Thymus (tissue), 11 donors: ENCODE data around the gene FSTL5. TPM values are rescaled to one million over a fixed set of nuclear protein-coding genes. Genes with fewer than 3 reads are reported as not detected.

Experiments
- DNase-seq, 9 donors: peaks; one replicate each; pipeline ENCODE4 v3.0.0-alpha.2; 2013; ENCODE audit warnings: low spot score in 9 of 9, low read depth in 6 of 9, missing footprints in 1 of 9
- H3K27ac ChIP-seq, 2 donors: one replicate each; pipeline ENCODE4 v1.5.1; 2013; ENCODE audit warnings: control low read depth in 1 of 2, low read depth in 1 of 2, low read length in 1 of 2, mild to moderate bottlenecking in 1 of 2, moderate library complexity in 1 of 2
- H3K27me3 ChIP-seq, 2 donors: one replicate each; pipeline ENCODE4 v1.5.1; 2013; ENCODE audit warnings: low read length in 1 of 2; ENCODE audit not compliant: control insufficient read depth in 2 of 2, insufficient read depth in 1 of 2
- H3K36me3 ChIP-seq, 2 donors: one replicate each; pipeline ENCODE4 v1.5.1; 2013; ENCODE audit warnings: low read length in 1 of 2, mild to moderate bottlenecking in 1 of 2, moderate library complexity in 1 of 2; ENCODE audit not compliant: control insufficient read depth in 2 of 2, insufficient read depth in 2 of 2
- H3K4me1 ChIP-seq, 2 donors: one replicate each; pipeline ENCODE4 v1.5.1; 2013; ENCODE audit warnings: low read length in 2 of 2; ENCODE audit not compliant: control insufficient read depth in 2 of 2, insufficient read depth in 2 of 2
- H3K4me3 ChIP-seq, 2 donors: one replicate each; pipeline ENCODE4 v1.5.1; 2013; ENCODE audit warnings: low read length in 2 of 2, control low read depth in 1 of 2, mild to moderate bottlenecking in 1 of 2
- H3K9me3 ChIP-seq, 2 donors: one replicate each; pipeline ENCODE4 v1.5.1; 2013; ENCODE audit warnings: low read length in 1 of 2, mild to moderate bottlenecking in 1 of 2; ENCODE audit not compliant: control insufficient read depth in 2 of 2, insufficient read depth in 1 of 2
- WGBS: extraction: QIAGEN DNeasy Blood & Tissue Kit; methylation state at CpG from one replicate; pipeline ENCODE4 v1.1.7; 2013; 5-methylcytosine and 5-hydroxymethylcytosine counted together
- polyA plus RNA-seq: library from polyadenylated mRNA; stranded (reverse); fragments of 200-250 nt; gene quantifications from one replicate; pipeline ENCODE4 v1.2.3, GENCODE V29; 2013
- total RNA-seq: library from RNA; stranded (reverse); fragments of 120-200 nt; gene quantifications from one replicate; pipeline ENCODE4 v1.2.4, GENCODE V29; 2013
- donor health status: healthy.

Gene FSTL5
- total and polyA plus RNA-seq, 2 donors = 0.05 to 0.07 TPM

GRCh38 chr4:161680146-161680545 is 483.7 kb downstream of the FSTL5 start:
- WGBS = 38% methylated on average over 2 of the region's 2 CpGs
- Histone ChIP-seq H3K27ac (no peak overlapping the region), H3K4me3 (no peak overlapping the region), H3K4me1 (no peaks in the 10 kb centered on the region), H3K9me3 (no peaks in the 10 kb centered on the region), H3K36me3 (no peaks in the 10 kb centered on the region), H3K27me3 (no peaks in the 10 kb centered on the region)
- DNase-seq = no peak

GRCh38 chr4:161664740-161665139 is 499.1 kb downstream of the FSTL5 start:
- H3K27me3 ChIP-seq = no peaks in the 10 kb centered on the region
- WGBS = 97% methylated on average over 7 of the region's 7 CpGs
- no peak overlapping the region for H3K4me3 ChIP-seq
- H3K4me1 ChIP-seq = no peaks in the 10 kb centered on the region
- no peaks in the 10 kb centered on the region for H3K9me3 ChIP-seq
- DNase-seq = no peak
- H3K36me3 ChIP-seq = no peaks in the 10 kb centered on the region
- no peak overlapping the region for H3K27ac ChIP-seq

GRCh38 chr4:161663844-161664243 is 500.0 kb downstream of the FSTL5 start:
- Histone ChIP-seq H3K4me3 (no peak overlapping the region), H3K4me1 (no peaks in the 10 kb centered on the region), H3K27ac (no peak overlapping the region), H3K27me3 (no peaks in the 10 kb centered on the region), H3K36me3 (no peaks in the 10 kb centered on the region), H3K9me3 (no peaks in the 10 kb centered on the region)
- DNase-seq = no peak
- WGBS = 93% methylated on average over 6 of the region's 6 CpGs

GRCh38 chr4:161658676-161659075 is 505.1 kb downstream of the FSTL5 start:
- Histone ChIP-seq H3K36me3 (no peaks in the 10 kb centered on the region), H3K4me3 (no peak overlapping the region), H3K27me3 (no peaks in the 10 kb centered on the region), H3K27ac (no peak overlapping the region), H3K9me3 (no peaks in the 10 kb centered on the region), H3K4me1 (no peaks in the 10 kb centered on the region)
- 95% methylated on average over 2 of the region's 2 CpGs for WGBS
- no peak for DNase-seq

- Histone ChIP-seq H3K27ac (no peak overlapping the region), H3K36me3 (no peaks in the 10 kb centered on the region), H3K4me3 (no peak overlapping the region), H3K9me3 (no peaks in the 10 kb centered on the region), H3K27me3 (no peaks in the 10 kb centered on the region), H3K4me1 (no peaks in the 10 kb centered on the region)
- 93% methylated on average over 3 of the region's 3 CpGs for WGBS
- DNase-seq = no peak
Measured at GRCh38 chr4:161657616-161658015, 506.2 kb downstream of the FSTL5 start.

- Histone ChIP-seq H3K36me3 (no peaks in the 10 kb centered on the region), H3K27ac (no peak overlapping the region), H3K4me1 (no peaks in the 10 kb centered on the region), H3K27me3 (no peaks in the 10 kb centered on the region), H3K9me3 (no peaks in the 10 kb centered on the region), H3K4me3 (no peak overlapping the region)
- WGBS = 91% methylated on average over 3 of the region's 3 CpGs
- no peak for DNase-seq
Measured at GRCh38 chr4:161656594-161656993, 507.2 kb downstream of the FSTL5 start.

GRCh38 chr4:161655148-161655547 is 508.7 kb downstream of the FSTL5 start:
- no peaks in the 10 kb centered on the region for H3K27me3 ChIP-seq
- no peak overlapping the region for H3K4me3 ChIP-seq
- H3K36me3 ChIP-seq = no peaks in the 10 kb centered on the region
- H3K4me1 ChIP-seq = no peaks in the 10 kb centered on the region
- no peak for DNase-seq
- no peak overlapping the region for H3K27ac ChIP-seq
- no peaks in the 10 kb centered on the region for H3K9me3 ChIP-seq
- WGBS = 96% methylated on average over 2 of the region's 2 CpGs

- WGBS = 98% methylated on average over 1 of the region's 1 CpG
- no peak for DNase-seq
- no peak overlapping the region for H3K27ac ChIP-seq
- H3K4me1 ChIP-seq = no peaks in the 10 kb centered on the region
- H3K36me3 ChIP-seq = no peaks in the 10 kb centered on the region
- no peaks in the 10 kb centered on the region for H3K27me3 ChIP-seq
- H3K4me3 ChIP-seq = no peak overlapping the region
- H3K9me3 ChIP-seq = no peaks in the 10 kb centered on the region
Measured at GRCh38 chr4:161653697-161654096, 510.1 kb downstream of the FSTL5 start.

GRCh38 chr4:161651586-161651985 is 512.2 kb downstream of the FSTL5 start:
- peaks cover 0 to 4% of the 10 kb centered on the region in 2 donors for H3K9me3 ChIP-seq
- H3K27me3 ChIP-seq = no peaks in the 10 kb centered on the region
- H3K27ac ChIP-seq = no peak overlapping the region
- H3K36me3 ChIP-seq = no peaks in the 10 kb centered on the region
- H3K4me1 ChIP-seq = no peaks in the 10 kb centered on the region
- no peak for DNase-seq
- H3K4me3 ChIP-seq = no peak overlapping the region
- 93% methylated on average over 2 of the region's 2 CpGs for WGBS

- 6% methylated on average over 5 of the region's 5 CpGs for WGBS
- peak in 1 of 9 donors; percentile 0 for DNase-seq
- no peaks in the 10 kb centered on the region for H3K4me1 ChIP-seq
- H3K4me3 ChIP-seq = no peak overlapping the region
- H3K36me3 ChIP-seq = no peaks in the 10 kb centered on the region
- no peak overlapping the region for H3K27ac ChIP-seq
- H3K27me3 ChIP-seq = no peaks in the 10 kb centered on the region
- H3K9me3 ChIP-seq = peaks cover 0 to 4% of the 10 kb centered on the region in 2 donors
Measured at GRCh38 chr4:161650812-161651211, 513.0 kb downstream of the FSTL5 start.
